Activated CD4-positive, alpha-beta T cell treated with anti-CD3 and anti-CD28 coated beads, Interleukin-2, amount 50 U/mL, for 4 hours (primary cell): ENCODE data around the gene NEDD8.

ENCODE experiments used
- DNase-seq, 2 experiments: peaks; one replicate each; pipeline ENCODE4 v3.0.0-alpha.2; 2020

The NEDD8 gene

GRCh38 chr14:24194186-24194872, 37.8 kb downstream of the NEDD8 start:
- no peak for DNase-seq

- no peak for DNase-seq
These were observed 39.2 kb downstream of the NEDD8 start for GRCh38 chr14:24192933-24193332.

DNA sequence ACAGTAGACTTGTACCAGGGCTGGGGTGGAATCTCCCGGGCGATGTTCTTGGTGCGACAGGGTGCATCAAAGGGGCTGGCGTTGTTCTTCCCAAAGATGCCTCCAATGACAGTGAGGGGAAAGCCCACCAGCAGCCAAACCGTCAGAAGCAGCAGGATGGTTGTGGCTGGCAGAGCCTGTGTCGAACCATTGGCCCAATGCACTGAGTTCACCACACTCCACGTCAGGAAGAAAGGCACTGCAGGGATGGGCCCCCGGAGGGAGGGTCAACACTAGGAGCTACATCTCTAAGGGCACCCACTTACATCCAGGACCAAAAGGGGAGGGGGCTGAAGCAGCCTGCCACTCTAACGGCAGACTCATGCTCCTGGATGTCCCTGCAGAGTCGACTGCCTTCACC, 41.8 kb downstream of the NEDD8 start:
- no peak for DNase-seq

GRCh38 chr14:24189460-24189859, 42.7 kb downstream of the NEDD8 start:
- DNase-seq = no peak

DNA sequence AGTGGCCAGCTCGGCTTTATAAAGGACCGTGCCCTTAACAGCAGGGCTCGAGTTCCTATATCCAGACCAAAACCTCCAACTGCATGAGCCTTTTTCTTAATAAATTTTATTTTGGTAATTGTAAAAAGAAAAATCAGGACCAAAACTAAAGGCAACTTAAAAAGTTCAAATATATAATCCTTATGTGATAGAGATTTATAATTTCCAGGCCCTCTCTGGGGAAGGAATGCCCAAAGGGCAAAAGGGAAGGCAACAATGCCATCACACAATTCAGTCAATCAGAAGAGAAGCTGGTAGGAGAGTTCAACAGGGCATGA, 43.1 kb downstream of the NEDD8 start:
- DNase-seq = no peak

DNA sequence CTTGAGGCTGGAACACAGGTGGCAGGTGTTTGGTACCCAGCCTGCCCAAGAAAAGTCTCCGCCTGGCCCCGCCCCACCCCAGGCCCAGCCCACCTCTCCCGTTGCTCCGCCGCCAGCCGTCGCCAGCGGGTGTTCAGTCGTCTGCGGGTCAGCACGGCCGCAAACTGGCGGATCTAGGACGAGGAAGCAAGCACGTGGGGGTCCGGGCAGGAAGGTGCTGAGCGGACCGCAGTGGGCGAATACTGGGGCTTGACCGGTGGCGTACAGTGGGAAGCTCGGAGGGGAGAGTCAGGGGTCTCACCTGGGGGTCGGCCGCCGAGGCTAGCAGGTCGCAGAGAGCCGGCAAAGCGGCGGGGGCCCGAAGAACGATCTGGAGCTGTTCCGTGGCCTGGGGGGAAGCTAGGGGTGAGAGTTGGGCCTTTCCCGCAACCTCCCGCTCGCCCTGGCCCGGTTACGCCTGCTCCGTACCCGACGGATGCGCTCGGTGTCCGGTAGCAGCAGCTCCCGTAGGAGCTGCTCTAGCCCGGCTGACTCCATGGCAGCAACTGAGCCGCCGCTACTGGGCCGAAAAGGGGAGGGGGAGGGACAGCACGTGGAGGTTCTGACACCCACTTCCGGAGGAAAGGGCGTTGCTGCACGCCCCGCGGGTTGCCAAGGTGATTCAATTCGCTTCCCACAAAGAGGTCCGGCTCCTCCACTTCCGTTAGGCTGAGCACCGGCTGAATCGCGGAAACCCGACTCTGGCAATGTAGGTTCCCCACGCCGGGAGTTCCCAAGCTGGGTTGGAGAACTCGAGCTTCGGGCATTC, 43.7 kb downstream of the NEDD8 start, which contains the start of gene IPO4:
IPO4 (minus strand) TSS at position 566 of the 808 bp plus-strand sequence; CDS start at position 537, 29 bp downstream.
- peak; percentile 94 to 95 for DNase-seq

DNA sequence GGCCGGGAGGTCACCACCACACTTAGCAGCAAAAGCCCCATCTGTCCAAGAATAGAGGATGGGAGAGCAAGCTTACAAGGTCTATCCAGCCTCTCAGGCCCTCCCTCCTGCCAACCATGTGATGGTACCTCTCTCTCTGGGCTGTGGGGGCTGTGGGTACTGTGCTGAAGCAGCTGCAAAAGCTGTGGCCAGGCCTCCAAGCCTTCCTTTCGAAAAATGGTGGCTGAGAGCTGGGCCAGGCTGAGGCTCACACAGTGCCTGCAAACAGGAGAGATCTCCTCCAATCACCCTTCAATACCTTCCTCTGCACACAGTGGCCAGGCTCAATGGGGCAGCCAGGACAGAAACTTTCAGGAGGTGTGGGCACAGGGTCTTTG, 44.6 kb downstream of the NEDD8 start:
- DNase-seq = no peak

- DNase-seq = no peak
These were observed 45.2 kb downstream of the NEDD8 start for GRCh38 chr14:24186831-24187538.

DNA sequence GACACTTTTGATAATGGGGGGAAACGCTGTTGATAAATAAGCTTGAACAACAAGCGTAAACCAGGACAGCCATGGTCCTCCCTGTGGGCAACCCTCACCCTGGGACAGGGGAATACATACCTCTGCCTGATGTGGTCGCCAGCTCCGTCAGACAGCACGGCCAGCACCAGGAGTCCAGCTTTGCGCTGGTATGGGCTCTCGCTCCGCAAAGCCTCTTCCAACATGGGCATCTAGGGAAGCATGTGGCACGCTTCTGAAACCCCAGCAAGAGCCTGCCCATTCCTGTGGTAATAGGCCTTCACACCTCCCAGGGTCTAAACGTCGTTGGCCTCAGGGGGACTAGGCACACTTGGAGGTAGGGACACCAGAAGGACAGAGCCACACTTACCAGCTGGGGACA, 46.4 kb downstream of the NEDD8 start:
- no peak for DNase-seq

DNA sequence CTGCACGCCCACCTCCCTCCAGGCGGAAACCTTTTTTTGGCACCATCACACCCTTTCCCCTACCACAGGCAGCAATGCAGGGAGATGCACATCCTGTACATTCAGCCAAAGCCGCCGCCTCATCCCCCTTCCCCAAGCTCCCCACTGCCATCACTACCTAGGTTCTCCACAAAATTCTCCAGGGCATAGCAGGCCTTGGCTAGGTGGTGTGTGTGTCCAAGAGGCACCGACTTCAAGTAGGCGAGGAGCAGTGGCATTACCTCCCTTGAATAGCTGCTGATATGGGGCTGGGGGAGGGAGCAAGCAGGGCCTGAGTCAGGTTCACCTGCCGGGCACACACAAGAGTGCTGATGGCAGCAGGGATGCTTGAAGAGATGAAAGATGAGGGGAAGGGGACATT, 47.1 kb downstream of the NEDD8 start:
- no peak for DNase-seq

- DNase-seq = no peak
These were observed 47.8 kb downstream of the NEDD8 start for GRCh38 chr14:24184104-24184970.

DNA sequence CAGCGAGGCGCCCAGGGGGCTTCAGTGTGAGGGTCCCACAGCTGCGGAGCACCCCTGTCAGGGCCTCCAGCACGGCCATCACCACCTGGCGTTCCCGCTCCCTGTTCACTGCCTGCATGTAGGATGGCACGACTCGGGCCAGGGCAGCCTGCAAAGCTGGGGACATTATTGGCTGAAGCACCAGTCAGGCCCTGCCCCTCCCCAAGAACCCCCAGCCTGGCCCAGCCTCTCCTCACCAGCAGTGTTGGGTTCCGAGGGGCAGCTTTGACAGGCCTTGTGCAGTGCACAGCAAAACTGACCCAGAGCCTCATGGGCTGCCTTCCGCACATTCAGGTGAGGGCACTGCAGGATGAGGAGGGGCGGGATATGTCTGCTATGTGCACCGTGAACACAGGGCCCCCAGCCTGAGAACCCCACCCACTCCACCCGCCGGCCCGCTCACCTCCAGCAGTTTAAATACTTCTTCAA, 49.1 kb downstream of the NEDD8 start:
- DNase-seq = no peak

- DNase-seq = no peak
These were observed 49.9 kb downstream of the NEDD8 start for GRCh38 chr14:24182110-24182882.

- DNase-seq = no peak
These were observed 50.6 kb downstream of the NEDD8 start for GRCh38 chr14:24181371-24182077.

- no peak for DNase-seq
These were observed 52.0 kb downstream of the NEDD8 start for GRCh38 chr14:24179961-24180796.

DNA sequence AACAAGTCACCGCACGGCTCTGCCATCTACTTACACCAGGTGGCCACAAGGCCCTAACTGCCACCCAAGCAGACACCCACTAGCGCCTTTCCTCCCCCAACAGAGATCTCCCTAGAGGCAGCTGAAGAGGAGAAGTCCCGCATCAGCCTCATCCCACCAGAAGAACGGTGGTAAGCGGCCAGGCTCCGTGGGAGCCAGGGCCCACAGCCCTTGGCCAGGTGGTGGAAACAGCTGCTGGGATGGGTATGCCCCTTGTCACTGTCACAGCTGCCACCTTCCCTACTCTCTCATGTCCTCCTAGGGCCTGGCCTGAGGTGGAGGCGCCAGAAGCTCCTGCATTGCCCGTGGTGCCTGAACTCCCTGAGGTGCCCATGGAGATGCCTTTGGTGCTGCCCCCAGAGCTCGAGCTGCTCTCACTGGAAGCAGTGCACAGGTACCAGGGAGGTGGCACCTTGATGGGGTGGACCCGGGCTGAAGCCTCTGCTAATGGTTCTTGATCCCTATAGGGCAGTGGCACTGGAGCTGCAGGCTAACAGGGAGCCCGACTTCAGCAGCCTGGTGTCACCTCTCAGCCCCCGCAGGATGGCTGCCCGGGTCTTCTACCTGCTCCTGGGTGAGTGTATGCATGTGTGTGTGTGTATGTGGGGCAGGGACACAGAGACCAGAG, 52.7 kb downstream of the NEDD8 start:
- DNase-seq = no peak

- no peak for DNase-seq
These were observed 53.6 kb downstream of the NEDD8 start for GRCh38 chr14:24178399-24179178.

- DNase-seq = no peak
These were observed 54.3 kb downstream of the NEDD8 start for GRCh38 chr14:24177891-24178290.
